ENCODE results near the gene RNF149. TPM values are rescaled to one million over a fixed set of nuclear protein-coding genes. Genes with fewer than 3 reads are reported as not detected.

The RNF149 gene
- total and polyA plus RNA-seq, 2 donors (not counting 3 experiments of a cell fraction or from before 2014, with no cell fraction given) = 31.3 to 66.6 TPM

- dilution Hi-C loops (cut with MboI; ENCODE audit: extremely low pct_ligation_motif_present, low sequenced_read_pairs) = no loop called here
- H3K4me3 ChIP-seq (replicated peaks in 1 of 3; ENCODE audit: insufficient read depth in 1 of 3, low read depth in 1 of 3, low read length in 3 of 3) = no peak overlapping the region
- POLR2A ChIA-PET = interaction anchor here (0.9 to 1.4 kb wide), 2 partner anchors 10 to 38 kb away, joined by 3 read pairs; partner anchors contain the start of gene RNF149
- no peaks in the 10 kb centered on the region for H3K4me1 ChIP-seq (ENCODE audit: control insufficient read depth, extremely low read depth, insufficient read depth, low read length)
- no peak for TF ChIP-seq GATA2 (IDR thresholded peaks at IDR 0.05; ENCODE audit: insufficient read depth, insufficient read length, low read depth, low read length)
- TF ChIP-seq EZH2 (IDR thresholded peaks at IDR 0.05; ENCODE audit: borderline replicate concordance, low read depth, low read length, severe bottlenecking) = no peak
- no peak for TF ChIP-seq MAX (IDR thresholded peaks at IDR 0.05; ENCODE audit: insufficient read depth, insufficient read length)
- TF ChIP-seq JUN (IDR thresholded peaks at IDR 0.05; ENCODE audit: borderline replicate concordance, insufficient read depth, insufficient read length, low read depth) = no peak
- TF ChIP-seq FOS (IDR thresholded peaks at IDR 0.05; ENCODE audit: borderline replicate concordance, insufficient read depth, low read length) = no peak
- TF ChIP-seq MYC (IDR thresholded peaks at IDR 0.05; ENCODE audit: low read depth, low read length) = no peak
- no peak for TF ChIP-seq POLR2A (IDR thresholded peaks at IDR 0.05; ENCODE audit: low read depth, low read length)
- TF ChIP-seq CTCF (IDR thresholded peaks at IDR 0.05; ENCODE audit: extremely low read depth in 1 of 2, insufficient read depth in 1 of 2, low read depth in 1 of 2, low read length in 2 of 2) = no peak
- no peak for TF ChIP-seq POLR2AphosphoS5 (IDR thresholded peaks at IDR 0.05; ENCODE audit: insufficient read depth, low read depth, low read length)
- FAIRE-seq (no peak), DNase-seq (ENCODE audit: low read depth, low spot score) (no peak)
- H2AFZ ChIP-seq (ENCODE audit: low read depth, low read length) = no peak overlapping the region
- no peak overlapping the region for H3K9ac ChIP-seq (replicated peaks; ENCODE audit: extremely low read depth, insufficient read depth, low read length)
- peaks cover 15 to 41% of the 10 kb centered on the region in 2 experiments for H3K36me3 ChIP-seq (ENCODE audit: control insufficient read depth in 2 of 2, extremely low read depth in 1 of 2, insufficient read depth in 2 of 2, low read length in 2 of 2)
- no peaks in the 10 kb centered on the region for H3K9me3 ChIP-seq (replicated peaks; ENCODE audit: control insufficient read depth, insufficient read depth, low read length)
- CTCF ChIA-PET = interaction anchor here (1.1 kb wide), 1 partner anchor 10 kb away, joined by 4 read pairs; no protein-coding TSS in a partner anchor
- BruUV-seq (replicated peaks) = no TSS peak
- H3K4me2 ChIP-seq (ENCODE audit: insufficient read depth, low read length) = no peak overlapping the region
- H3K79me2 ChIP-seq (ENCODE audit: control insufficient read depth, insufficient read depth, low read length) = no peaks in the 10 kb centered on the region
- H3K27me3 ChIP-seq (ENCODE audit: control insufficient read depth in 2 of 2, insufficient read depth in 2 of 2, low read length in 2 of 2) = no peaks in the 10 kb centered on the region
- no peaks in the 10 kb centered on the region for H4K20me1 ChIP-seq (replicated peaks; ENCODE audit: control insufficient read depth, extremely low read depth, insufficient read depth, low read length)
- no peaks in the 10 kb centered on the region for H3K9me1 ChIP-seq (replicated peaks; ENCODE audit: control insufficient read depth, extremely low read depth, insufficient read depth, low read length)
- H3K27ac ChIP-seq (ENCODE audit: insufficient read depth, low read depth, low read length) = no peak overlapping the region
- intact Hi-C loops (cut with micrococcal nuclease) = no loop called here
Measured at GRCh38 chr2:101270700-101271259, 37.7 kb downstream of the RNF149 start.

Data from endothelial cell of umbilical vein (primary cell).